ENCODE data around the gene SSBP4.

SSBP4 gene

GRCh38 chr19:18475762-18476331 is 56.6 kb downstream of the SSBP4 start:
- Histone ChIP-seq H3K79me2 (ENCODE audit: insufficient read depth, low read length) (peaks cover 69% of the 10 kb centered on the region), H3K9ac (ENCODE audit: low read depth, low read length) (no peak overlapping the region), H3K27me3 (ENCODE audit: insufficient read depth, low read length, poor library complexity) (no peaks in the 10 kb centered on the region), H3K9me3 (ENCODE audit: insufficient read depth, low read length, severe bottlenecking) (no peaks in the 10 kb centered on the region), H3K27ac (ENCODE audit: low read length) (no peak overlapping the region), H3K4me1 (ENCODE audit: insufficient read depth, low read length) (no peaks in the 10 kb centered on the region; the same call in 1 of the 2 replicates), H3K4me3 (ENCODE audit: low read depth in 1 of 2, low read length in 2 of 2) (no peak overlapping the region), H2AFZ (ENCODE audit: low read depth, low read length) (no peak overlapping the region), H3K36me3 (ENCODE audit: insufficient read depth, low read length) (peaks cover 9% of the 10 kb centered on the region; the same call in 1 of the 2 replicates), H4K20me1 (ENCODE audit: insufficient read depth, low read length) (peaks cover 81% of the 10 kb centered on the region), H3K4me2 (ENCODE audit: insufficient read depth, low read length) (no peak overlapping the region)
- TF ChIP-seq EZH2 (IDR thresholded peaks at IDR 0.05; ENCODE audit: borderline replicate concordance, low read depth, low read length, severe bottlenecking) (no peak), CTCF (IDR thresholded peaks at IDR 0.05; ENCODE audit: borderline replicate concordance, extremely low read depth, low read length, poor library complexity, severe bottlenecking) (no peak)
- no peak for ATAC-seq (ENCODE audit: insufficient read depth, low read depth)
- no peak for DNase-seq

GRCh38 chr19:18476507-18477041 is 57.4 kb downstream of the SSBP4 start:
- no peak for TF ChIP-seq EZH2 (IDR thresholded peaks at IDR 0.05; ENCODE audit: borderline replicate concordance, low read depth, low read length, severe bottlenecking)
- no peak for TF ChIP-seq CTCF (IDR thresholded peaks at IDR 0.05; ENCODE audit: borderline replicate concordance, extremely low read depth, low read length, poor library complexity, severe bottlenecking)
- no peak overlapping the region for H3K27ac ChIP-seq (ENCODE audit: low read length)
- ATAC-seq (ENCODE audit: insufficient read depth, low read depth), result no peak

GRCh38 chr19:18477042-18477779 is 58.0 kb downstream of the SSBP4 start:
- Histone ChIP-seq H2AFZ (ENCODE audit: low read depth, low read length) (no peak overlapping the region), H3K9me3 (ENCODE audit: insufficient read depth, low read length, severe bottlenecking) (no peaks in the 10 kb centered on the region), H3K79me2 (ENCODE audit: insufficient read depth, low read length) (peaks cover 80% of the 10 kb centered on the region), H3K27me3 (ENCODE audit: insufficient read depth, low read length, poor library complexity) (no peaks in the 10 kb centered on the region), H4K20me1 (ENCODE audit: insufficient read depth, low read length) (peaks cover 90% of the 10 kb centered on the region), H3K4me1 (ENCODE audit: insufficient read depth, low read length) (no peaks in the 10 kb centered on the region; the same call in 1 of the 2 replicates), H3K27ac (ENCODE audit: low read length) (no peak overlapping the region), H3K4me3 (ENCODE audit: low read depth in 1 of 2, low read length in 2 of 2) (no peak overlapping the region), H3K4me2 (ENCODE audit: insufficient read depth, low read length) (no peak overlapping the region), H3K36me3 (ENCODE audit: insufficient read depth, low read length) (0 out of 2 replicates have a peak, but pooled peaks cover 9% of the 10 kb centered on the region), H3K9ac (ENCODE audit: low read depth, low read length) (no peak overlapping the region)
- TF ChIP-seq EZH2 (IDR thresholded peaks at IDR 0.05; ENCODE audit: borderline replicate concordance, low read depth, low read length, severe bottlenecking) (no peak), CTCF (IDR thresholded peaks at IDR 0.05; ENCODE audit: borderline replicate concordance, extremely low read depth, low read length, poor library complexity, severe bottlenecking) (no peak)
- DNase-seq (no peak), ATAC-seq (ENCODE audit: insufficient read depth, low read depth) (no peak)

More at GRCh38 chr19:18476507-18477041, 57.4 kb downstream of the SSBP4 start:
- Histone ChIP-seq H3K27me3 (ENCODE audit: insufficient read depth, low read length, poor library complexity) (no peaks in the 10 kb centered on the region), H3K36me3 (ENCODE audit: insufficient read depth, low read length) (0 out of 2 replicates have a peak, but pooled peaks cover 9% of the 10 kb centered on the region), H3K9me3 (ENCODE audit: insufficient read depth, low read length, severe bottlenecking) (no peaks in the 10 kb centered on the region), H3K4me3 (ENCODE audit: low read depth in 1 of 2, low read length in 2 of 2) (no peak overlapping the region), H3K4me2 (ENCODE audit: insufficient read depth, low read length) (no peak overlapping the region), H4K20me1 (ENCODE audit: insufficient read depth, low read length) (peaks cover 88% of the 10 kb centered on the region), H3K9ac (ENCODE audit: low read depth, low read length) (no peak overlapping the region), H3K4me1 (ENCODE audit: insufficient read depth, low read length) (no peaks in the 10 kb centered on the region; the same call in 1 of the 2 replicates), H3K79me2 (ENCODE audit: insufficient read depth, low read length) (peaks cover 76% of the 10 kb centered on the region), H2AFZ (ENCODE audit: low read depth, low read length) (no peak overlapping the region)
- no peak for DNase-seq
